HepG2 (cell line): ENCODE results near the gene HEMK1. TPM values are rescaled to one million over a fixed set of nuclear protein-coding genes. Genes with fewer than 3 reads are reported as not detected.
A peak's percentile ranks its signal among the peaks of the same experiment; 100 is the strongest.

Experiments
- BRD4 ChIP-seq: sonication (generic); formaldehyde crosslinking; IDR thresholded peaks from 2 replicates; pipeline ENCODE4 v1.4.0; 2020; ENCODE audit warnings: missing genetic modification reagents
- CBFB ChIP-seq: sonication (generic); formaldehyde crosslinking; IDR thresholded peaks from 2 replicates; pipeline ENCODE4 v1.4.0; 2020; ENCODE audit warnings: missing genetic modification reagents
- CREB1 ChIP-seq, 2 experiments: fragments of 450-650 bp in 1 of 2; IDR thresholded peaks; 2 replicates each; pipeline ENCODE4 v1.6.1; 2016 to 2017; ENCODE audit warnings: control low read depth in 1 of 2, mild to moderate bottlenecking in 1 of 2, missing compliant biosample characterization in 1 of 2, missing genetic modification characterization in 1 of 2
- CREB3 ChIP-seq: sonication (generic); formaldehyde crosslinking; IDR thresholded peaks from 2 replicates; pipeline ENCODE4 v1.5.0; 2020; ENCODE audit warnings: missing genetic modification reagents
- DMAP1 ChIP-seq: IDR thresholded peaks from 2 replicates; pipeline ENCODE4 v1.6.1; 2016
- DZIP1 ChIP-seq: sonication (generic); formaldehyde crosslinking; IDR thresholded peaks from 2 replicates; pipeline ENCODE4 v1.5.0; 2020; ENCODE audit warnings: mild to moderate bottlenecking, missing genetic modification reagents
- NFIC ChIP-seq: IDR thresholded peaks from 2 replicates; pipeline ENCODE4 v1.6.1; 2012; ENCODE audit warnings: mild to moderate bottlenecking, low read length, inconsistent platforms
- ONECUT2 ChIP-seq: sonication (generic); formaldehyde crosslinking; IDR thresholded peaks from 2 replicates; pipeline ENCODE4 v1.4.0; 2020; ENCODE audit warnings: missing genetic modification reagents
- PATZ1 ChIP-seq: sonication (generic); formaldehyde crosslinking; IDR thresholded peaks from 2 replicates; pipeline ENCODE4 v1.4.0; 2020; ENCODE audit warnings: missing genetic modification reagents
- XBP1 ChIP-seq: sonication (generic); formaldehyde crosslinking; IDR thresholded peaks from 2 replicates; pipeline ENCODE4 v1.5.0; 2020; ENCODE audit warnings: missing genetic modification reagents
- XRCC5 ChIP-seq: fragments of 200-400 bp; formaldehyde crosslinking; optimal IDR thresholded peaks from 2 replicates; pipeline ENCODE3; 2017; ENCODE audit warnings: mild to moderate bottlenecking, low read length
- ZFP1 ChIP-seq: IDR thresholded peaks from 2 replicates; pipeline ENCODE4 v1.6.1; 2016
- ZFP82 ChIP-seq: sonication (generic); formaldehyde crosslinking; IDR thresholded peaks from 2 replicates; pipeline ENCODE4 v1.5.1; 2020; ENCODE audit warnings: mild to moderate bottlenecking, missing genetic modification reagents, borderline replicate concordance
- ZFX ChIP-seq: sonication (generic); formaldehyde crosslinking; IDR thresholded peaks from 2 replicates; pipeline ENCODE4 v1.4.0; 2020; ENCODE audit warnings: mild to moderate bottlenecking, low read depth, missing genetic modification reagents, moderate library complexity
- ZNF350 ChIP-seq: sonication (generic); formaldehyde crosslinking; IDR thresholded peaks from 2 replicates; pipeline ENCODE4 v1.4.0; 2020; ENCODE audit warnings: mild to moderate bottlenecking, low read depth, missing genetic modification reagents, borderline replicate concordance
- ZNF407 ChIP-seq: sonication (generic); formaldehyde crosslinking; IDR thresholded peaks from one replicate; pipeline ENCODE4 v1.5.1; 2020; ENCODE audit warnings: mild to moderate bottlenecking, missing genetic modification reagents; ENCODE audit errors: not compliant biosample characterization
- ZNF773 ChIP-seq: sonication (generic); formaldehyde crosslinking; IDR thresholded peaks from 2 replicates; pipeline ENCODE4 v1.4.0; 2020; ENCODE audit warnings: missing genetic modification reagents, borderline replicate concordance
- polyA plus RNA-seq, 8 experiments: library from polyadenylated mRNA; depleted of rRNA in 3 of 8; stranded (reverse) in 7 of 8; unstranded in 1 of 8; fragments of >200 nt; fragmentation: Illumina TruSeq in 4 of 8; extraction: Trizol in 4 of 8; gene quantifications; 2 replicates each; pipeline versions ENCODE4 v1.2.1 to v1.2.3, GENCODE V29; 2011 to 2016; ENCODE audit warnings: low read depth in 4 of 8, missing spikeins in 1 of 8, mixed read lengths in 1 of 8; ENCODE audit not compliant: insufficient read depth in 1 of 8
- total RNA-seq, 5 experiments: library from RNA; depleted of rRNA; stranded (reverse); fragments of >200 nt; fragmentation: Illumina TruSeq; extraction: Trizol; gene quantifications; 2 replicates each; pipeline ENCODE4 v1.2.3, GENCODE V29; 2016; ENCODE audit warnings: low read depth in 1 of 5

The HEMK1 gene
- total and polyA plus RNA-seq, 2 of the 13 experiments (the other 11 are each of a cell fraction or from before 2014, with no cell fraction given): 9.8 to 12.6 TPM

GRCh38 chr3:50616770-50617095 is 47.4 kb downstream of the HEMK1 start (continued):
- TF ChIP-seq CREB3 (CRISPR knock-in tag) (no peak), BRD4 (CRISPR knock-in tag) (no peak), ZFP1 (no peak), DMAP1 (CRISPR knock-in tag) (no peak), ONECUT2 (CRISPR knock-in tag) (no peak), DZIP1 (CRISPR knock-in tag) (no peak), ZNF350 (CRISPR knock-in tag) (no peak), XRCC5 (no peak), ZFP82 (no peak), PATZ1 (peak; percentile 27; the same call in 1 of the 2 replicates), XBP1 (CRISPR knock-in tag) (no peak), ZFX (CRISPR knock-in tag) (no peak), ZNF773 (CRISPR knock-in tag) (no peak), NFIC (no peak), ZNF407 (no peak), CREB1 (IDR thresholded peaks at IDR 0.05) (no peak), CREB1 (CRISPR knock-in tag; IDR thresholded peaks at IDR 0.05) (peak; percentile 77), CBFB (CRISPR knock-in tag) (no peak)
